MM.1S (cell line): ENCODE measurements around the gene MRPS22.

Experiments used
- CTCF ChIP-seq: fragments of 300-600 bp; sonication (generic); IDR thresholded peaks from 2 replicates; pipeline ENCODE4 v1.5.1; 2016; ENCODE audit warnings: antibody characterized with exemption, low read length, mixed read lengths
- EZH2 ChIP-seq: fragments of 300-600 bp; sonication (generic); optimal IDR thresholded peaks from 2 replicates; pipeline ENCODE3; 2017; ENCODE audit warnings: low read depth, mild to moderate bottlenecking, antibody characterized with exemption, low read length, mixed read lengths

DNA sequence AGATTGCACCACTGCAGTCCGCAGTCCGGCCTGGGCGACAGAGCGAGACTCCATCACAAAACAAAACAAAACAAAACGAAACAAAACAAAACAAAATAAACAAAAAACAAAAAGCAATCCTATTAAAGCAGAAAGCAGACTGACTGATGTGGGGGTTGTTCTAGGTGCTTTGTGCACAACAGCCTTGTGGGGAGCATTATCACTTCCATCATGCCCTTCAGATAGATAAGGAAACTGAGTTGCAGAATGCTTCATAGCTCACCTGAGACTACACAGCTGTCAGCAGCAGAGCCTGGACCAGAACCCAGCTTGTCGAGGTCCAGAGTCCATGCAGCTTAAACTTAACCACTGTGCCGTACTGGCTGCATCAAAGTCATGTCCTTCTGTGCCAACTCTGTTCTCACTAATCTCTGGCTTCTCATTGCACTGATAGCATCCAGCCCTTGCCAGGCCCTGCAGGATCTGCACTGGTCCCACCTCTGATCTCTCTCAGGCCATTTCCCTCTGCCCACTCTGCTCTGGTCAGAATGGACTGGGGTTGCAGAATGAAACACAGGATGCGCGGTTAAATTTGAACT is 47.6 kb upstream of the MRPS22 start:
- no peak for TF ChIP-seq EZH2
- TF ChIP-seq CTCF, result no peak
